GM19452 (cell line): ENCODE measurements around the gene WDR59.
"Not testable (repeated sequence)": the region's sequence is repeated elsewhere in the genome, so short reads cannot be mapped to it uniquely, and the experiment has no call there.

Experiments
- ATAC-seq: cut with Tn5 transposase; IDR thresholded peaks from one replicate; pipeline ENCODE4 v1.9.1; 2021; ENCODE audit not compliant: unreplicated experiment

WDR59 gene

DNA sequence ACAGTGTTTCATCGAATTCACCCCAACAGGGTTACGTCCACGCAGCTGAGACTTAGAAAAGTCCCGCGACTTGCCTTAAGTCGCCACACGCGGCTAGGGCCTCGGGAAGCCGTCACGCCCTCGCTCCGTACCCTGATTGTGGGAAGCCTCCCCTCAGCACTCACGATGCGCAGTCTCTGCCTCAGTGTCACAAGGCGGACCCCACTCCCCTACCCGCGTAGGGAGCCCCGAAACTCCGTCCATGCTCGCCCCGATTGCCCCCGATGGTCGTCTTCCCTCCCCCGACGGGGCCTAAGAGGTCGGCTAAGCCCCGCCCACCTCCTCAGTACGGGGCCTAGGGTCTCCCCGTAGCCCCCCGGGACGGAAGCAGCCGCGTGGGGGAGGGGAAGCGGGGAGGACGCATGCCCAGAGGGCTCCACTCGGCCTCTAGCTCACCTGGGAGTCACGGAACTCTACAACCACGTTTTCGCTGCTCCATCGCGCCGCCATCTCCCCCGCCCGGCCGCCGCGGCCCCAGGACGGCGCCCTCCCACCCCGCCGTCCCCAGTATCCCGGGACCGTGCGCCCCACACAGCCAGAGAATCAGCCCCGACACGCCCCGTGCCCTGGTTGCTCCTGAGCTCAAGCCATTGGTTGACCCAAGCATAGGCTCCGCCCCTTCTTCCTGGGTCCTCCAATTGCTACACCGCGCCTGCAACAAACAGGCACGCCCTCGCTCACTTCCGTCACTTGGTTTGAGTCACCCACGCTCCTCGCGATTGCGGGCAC is at the start of gene WDR59:
WDR59 (minus strand) TSS at position 595 of the 768 bp plus-strand sequence; CDS start at position 489, 106 bp downstream.
- ATAC-seq = peak; percentile 100

GRCh38 chr16:75032655-75033054 is 47.7 kb upstream of the WDR59 start:
- ATAC-seq = no peak

DNA sequence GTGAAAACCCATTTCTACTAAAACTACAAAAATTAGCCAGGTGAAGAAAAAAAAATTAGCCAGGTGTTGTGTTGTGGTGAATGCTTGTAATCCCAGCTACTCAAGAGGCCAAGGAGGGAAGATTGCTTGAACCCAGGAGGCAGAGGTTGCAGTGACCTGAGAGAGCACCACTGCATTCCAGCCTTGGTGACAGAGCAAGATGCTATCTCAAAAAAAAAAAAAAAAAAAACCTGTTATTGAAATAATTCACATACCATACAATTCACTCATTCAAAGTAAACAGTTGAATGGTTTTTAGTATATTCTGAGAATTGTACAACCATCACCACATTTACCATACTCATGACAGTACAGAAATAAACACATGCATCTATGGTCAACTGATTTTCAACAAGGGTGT is 44.9 kb upstream of the WDR59 start:
- ATAC-seq = no peak

DNA sequence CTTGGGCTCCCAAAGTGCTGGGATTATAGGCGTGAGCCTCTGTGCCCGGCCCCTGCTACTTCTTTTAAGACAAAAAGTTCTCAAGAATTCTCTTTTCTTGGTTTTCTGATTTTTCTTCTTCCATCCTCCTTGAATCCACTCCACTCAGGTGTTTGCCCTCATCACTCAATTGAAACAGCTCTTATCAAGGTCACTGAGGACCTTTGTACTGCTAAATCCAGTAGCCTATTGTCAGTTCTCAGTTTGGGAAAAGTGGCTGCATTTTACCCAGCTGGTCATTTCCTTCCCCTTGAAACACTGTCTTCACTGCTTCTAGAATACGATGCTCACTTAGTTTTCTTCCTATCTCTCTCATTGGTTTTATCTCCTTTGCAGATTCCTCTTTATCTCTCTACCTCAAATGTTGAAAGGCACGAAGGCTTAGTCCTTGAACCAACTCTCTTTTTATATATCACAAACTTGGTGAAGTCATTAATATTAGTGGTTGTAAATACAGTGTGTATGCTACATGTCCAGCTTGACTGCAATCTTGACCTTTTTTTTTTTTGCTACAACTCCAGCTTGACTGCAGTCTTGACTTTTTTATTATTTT is 43.7 kb upstream of the WDR59 start:
- ATAC-seq = no peak

DNA sequence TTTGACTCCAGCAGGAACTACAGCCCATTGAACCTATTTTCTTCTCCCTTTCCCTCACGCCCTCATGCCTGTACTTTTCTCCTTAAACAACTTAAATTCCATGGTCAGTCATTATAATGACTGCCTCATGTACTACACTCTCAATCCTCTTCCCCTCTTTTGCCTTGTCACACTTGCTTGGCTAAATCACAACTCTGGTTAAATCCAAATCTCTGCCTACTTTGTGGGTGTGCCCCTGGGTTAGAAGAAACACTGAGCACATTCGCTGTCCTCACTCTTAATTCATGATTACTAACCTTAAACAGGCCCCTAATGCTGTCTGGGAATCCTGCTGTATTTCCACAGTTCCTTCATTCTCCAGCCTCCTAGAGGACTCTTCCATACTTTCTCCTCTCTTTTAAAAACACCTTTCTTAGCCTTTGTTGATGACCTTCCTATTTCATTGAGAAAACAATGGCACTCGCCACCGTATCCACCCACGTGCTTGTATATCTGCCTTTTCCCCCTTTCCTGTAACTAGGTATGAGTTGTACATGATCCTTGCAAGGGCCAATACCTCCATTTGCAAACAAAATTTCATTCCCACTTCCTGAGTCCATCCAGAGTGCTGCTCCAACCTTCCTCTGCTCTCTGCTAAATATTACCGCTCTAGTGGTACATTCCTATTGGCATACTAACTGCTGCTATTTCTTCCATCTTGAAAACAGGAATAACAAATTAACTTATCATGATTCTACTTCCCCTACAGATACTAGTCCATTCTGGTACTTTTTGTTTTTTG is 42.8 kb upstream of the WDR59 start:
- no peak for ATAC-seq

DNA sequence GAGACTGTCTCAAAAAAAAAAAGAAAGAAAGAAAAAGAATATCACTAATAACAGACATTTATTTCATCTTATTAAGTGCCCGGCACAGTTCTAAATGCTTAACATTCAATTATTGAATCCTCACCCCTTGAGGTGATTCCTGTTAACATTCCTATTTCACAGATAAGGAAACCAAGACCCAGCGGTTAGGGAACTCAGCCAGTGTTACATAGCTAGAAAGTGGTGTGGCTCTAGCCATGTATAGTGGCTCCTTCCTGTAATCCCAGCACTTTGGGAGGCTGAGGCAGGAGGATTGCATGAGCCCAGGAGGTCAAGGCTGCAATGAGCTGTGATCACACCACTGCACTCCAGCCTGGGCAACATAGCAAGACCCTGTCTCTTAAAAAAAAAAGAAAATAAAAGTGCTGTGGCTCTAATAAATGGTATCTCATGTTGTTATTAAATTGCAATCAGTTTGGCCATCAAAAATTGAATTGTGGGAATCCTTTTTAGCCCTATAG is 42.0 kb upstream of the WDR59 start:
- no peak for ATAC-seq

DNA sequence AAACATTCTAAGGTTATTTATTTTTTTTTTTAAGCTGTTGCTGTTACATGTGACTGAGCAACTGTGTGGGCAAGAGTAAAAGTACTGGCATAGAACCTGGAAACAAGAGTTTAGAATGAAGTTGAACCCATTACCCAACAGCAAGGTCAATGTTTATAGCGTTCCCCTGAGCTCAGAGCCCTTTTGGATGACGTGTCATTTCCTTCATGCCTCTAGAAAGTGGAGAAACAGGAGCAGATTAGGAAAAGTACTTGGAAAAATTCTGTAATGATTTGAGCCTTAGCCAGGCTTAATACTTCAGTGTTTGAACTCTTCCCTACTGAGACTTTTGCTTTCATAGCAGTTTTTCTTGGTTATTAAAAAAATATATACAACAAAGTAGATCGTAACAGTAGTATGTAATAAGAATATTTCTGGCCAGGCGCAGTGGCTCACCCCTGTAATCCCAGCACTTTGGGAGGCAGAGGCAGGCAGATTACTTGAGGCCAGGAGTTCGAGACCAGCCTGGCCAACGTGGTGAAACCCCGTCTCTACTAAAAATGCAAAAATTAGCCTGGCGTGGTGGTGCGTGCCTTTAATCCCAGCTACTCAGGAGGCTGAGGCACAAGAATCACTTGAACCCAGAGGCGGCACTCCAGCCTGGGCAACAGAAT is 41.4 kb upstream of the WDR59 start:
- not testable (repeated sequence) for ATAC-seq

DNA sequence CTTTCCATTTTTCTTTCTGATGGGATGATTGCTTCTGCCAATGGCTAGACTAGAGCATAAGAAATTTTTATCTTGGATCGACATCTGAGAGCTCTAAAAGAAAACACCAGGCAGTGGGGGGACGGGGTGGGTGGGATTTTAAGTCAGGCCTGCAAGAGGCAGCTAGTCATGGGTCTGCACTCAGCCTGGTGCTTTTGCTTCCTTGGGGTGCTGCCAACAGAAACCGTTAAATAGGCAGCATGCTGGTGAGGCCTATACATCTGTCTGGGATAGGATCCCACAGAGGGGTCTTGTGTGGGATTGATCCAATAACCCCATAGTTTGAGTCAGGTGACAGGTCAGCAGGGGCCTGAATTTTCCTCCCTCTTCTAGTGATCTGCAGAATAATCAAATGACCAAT is 40.8 kb upstream of the WDR59 start:
- no peak for ATAC-seq

DNA sequence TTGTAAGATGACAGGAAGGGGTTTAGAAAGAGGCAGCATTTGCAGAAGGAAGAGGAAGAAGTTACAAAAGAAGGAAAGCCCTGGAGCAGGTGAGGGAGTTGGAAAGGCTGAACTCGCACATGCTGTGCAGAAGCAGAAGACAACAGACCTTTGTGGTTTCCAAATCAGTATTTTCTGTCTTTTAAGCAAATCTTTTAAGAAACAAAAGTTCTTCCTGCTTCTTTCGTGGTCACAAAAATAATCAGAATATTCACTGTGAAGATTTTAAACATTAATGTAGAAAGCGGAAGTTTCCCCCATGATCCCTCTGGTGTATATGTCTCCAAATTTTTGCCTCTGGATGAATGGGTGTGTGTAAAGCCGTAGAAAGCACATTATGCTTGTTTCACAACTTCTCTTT is 39.7 kb upstream of the WDR59 start:
- ATAC-seq = no peak

DNA sequence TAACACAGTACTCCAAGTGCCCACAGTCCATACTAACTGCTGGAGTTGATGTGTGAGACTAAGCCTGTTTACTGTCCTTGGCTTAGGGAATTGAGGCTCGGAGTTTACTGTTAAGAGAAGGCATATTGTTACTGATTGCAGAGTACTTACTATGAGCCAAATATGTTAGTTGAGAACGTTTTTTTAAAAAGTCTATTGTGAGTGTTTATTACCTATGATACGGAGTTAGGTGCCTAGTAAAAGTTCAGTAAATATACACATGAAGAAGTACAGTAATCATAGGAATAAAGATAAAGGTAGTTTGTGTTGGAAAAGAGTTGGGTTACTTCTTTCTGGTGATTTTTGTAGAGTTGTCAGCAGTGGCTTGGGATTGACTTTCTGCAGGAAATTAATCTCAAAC is 39.3 kb upstream of the WDR59 start:
- no peak for ATAC-seq

DNA sequence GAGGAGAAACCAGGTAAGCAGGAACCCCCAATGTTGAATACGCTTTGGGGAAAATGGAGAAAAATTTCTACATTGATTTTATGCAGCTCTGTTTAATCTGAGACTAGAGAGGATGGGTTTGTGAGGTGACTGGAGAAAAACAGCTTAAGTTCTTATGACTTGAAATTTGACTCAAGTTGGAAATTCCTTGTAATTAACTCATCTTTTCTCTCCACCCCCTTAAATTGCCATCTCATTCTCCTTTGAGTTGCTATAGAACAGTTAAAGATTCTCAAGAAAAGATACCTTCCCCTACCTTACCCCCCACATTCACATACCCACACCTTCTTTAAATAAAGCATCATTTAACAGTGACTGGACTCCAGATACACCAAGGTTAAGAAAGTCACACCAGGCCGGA is 38.1 kb upstream of the WDR59 start:
- ATAC-seq = no peak

DNA sequence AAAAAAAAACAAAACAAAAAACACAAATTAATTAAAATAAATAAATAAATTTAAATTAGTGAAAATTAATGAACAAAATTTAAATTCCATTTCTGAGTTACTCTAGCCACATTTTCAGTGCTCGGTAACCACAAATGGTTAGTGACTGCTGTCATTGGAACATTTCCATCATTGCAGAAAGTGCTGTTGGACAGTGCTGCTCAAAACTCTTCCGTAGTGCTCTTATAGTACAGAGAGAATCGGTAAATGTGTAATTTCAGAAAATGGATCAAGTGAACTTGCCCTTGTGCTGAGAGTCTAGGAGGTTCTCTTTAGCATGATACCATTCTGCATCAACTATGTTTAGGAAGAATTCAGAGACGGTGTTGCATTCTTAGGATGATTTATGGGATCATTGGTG is 37.6 kb upstream of the WDR59 start:
- no peak for ATAC-seq

DNA sequence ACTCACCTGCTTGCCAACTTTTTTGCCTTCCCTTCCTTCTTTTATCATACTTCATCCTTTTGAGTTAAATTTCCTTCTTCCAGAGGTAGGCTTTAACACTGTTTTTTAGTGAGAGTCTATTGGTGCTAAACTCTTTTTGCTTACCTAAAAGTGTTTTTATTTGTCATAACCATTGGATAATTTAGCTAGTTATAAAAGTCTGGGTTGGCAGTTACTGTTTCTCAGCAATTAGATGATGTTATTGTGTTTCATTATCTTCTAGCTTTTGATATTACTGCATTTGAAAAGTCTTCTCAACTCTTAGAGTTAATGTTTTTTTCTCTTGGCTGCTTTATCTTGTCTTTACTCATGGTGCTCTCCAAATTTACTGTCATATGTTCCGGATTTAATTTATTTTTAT is 36.5 kb upstream of the WDR59 start:
- no peak for ATAC-seq

GRCh38 chr16:75019586-75019985 is 34.7 kb upstream of the WDR59 start:
- ATAC-seq = no peak

GRCh38 chr16:75019007-75019406 is 34.1 kb upstream of the WDR59 start:
- ATAC-seq = no peak

- no peak for ATAC-seq
Observed at GRCh38 chr16:75017670-75018525, 33.0 kb upstream of the WDR59 start.

DNA sequence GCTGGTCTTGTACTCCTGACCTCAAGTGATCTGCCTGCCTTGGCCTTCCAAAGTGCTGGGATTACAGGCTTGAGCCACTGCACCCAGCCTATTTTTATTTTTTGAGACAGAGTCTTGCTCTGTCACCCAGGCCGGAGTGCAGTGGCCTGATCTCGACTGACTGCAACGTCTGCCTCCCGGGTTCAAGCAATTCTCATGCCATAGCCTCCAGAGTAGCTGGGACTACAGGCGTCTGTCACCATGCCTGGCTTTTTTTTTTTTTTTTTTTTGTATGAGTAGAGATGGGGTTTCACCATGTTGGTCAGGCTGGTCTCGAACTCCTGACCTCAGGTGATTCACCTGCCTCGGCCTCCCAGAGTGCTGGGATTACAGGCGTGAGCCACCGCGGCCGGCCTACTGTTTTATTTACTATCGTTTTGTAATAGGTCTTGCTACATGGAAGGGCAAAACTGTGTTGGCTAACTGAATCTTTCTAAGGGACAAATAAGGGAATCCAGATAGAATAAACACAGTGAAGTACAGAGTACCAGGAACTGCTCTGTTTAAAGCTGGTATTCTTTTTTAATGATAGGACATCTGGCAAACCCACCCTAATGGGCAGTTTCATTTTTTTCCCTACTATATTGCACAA is 31.6 kb upstream of the WDR59 start:
- ATAC-seq = not testable (repeated sequence)

GRCh38 chr16:75014318-75014717 is 29.4 kb upstream of the WDR59 start:
- no peak for ATAC-seq

DNA sequence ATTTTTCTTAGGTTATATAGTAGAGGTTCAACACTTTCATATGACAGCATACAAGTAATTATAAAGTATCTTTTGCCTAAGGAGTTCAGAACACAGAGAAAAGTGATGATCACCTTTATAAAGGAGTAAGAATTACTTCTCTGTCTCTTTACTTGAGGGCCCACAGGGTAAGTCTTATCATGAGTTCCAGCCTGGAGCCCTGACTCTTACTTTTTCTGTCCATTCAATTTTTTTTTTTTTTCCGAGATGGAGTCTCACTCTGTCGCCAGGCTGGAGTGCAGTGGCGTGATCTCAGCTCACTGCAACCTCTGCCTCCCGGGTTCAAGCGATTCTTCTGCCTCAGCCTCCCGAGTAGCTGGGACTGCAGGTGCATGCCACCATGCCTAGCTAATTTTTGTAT is 28.2 kb upstream of the WDR59 start:
- not testable (repeated sequence) for ATAC-seq
